Peyer's patch (tissue), 4 donors: ENCODE results near the gene B3GALT5. TPM values are rescaled to one million over a fixed set of nuclear protein-coding genes. Genes with fewer than 3 reads are reported as not detected.

ENCODE experiments used
- DNase-seq, 3 donors: peaks; one replicate each; pipeline ENCODE4 v3.0.0-alpha.2; 2017 to 2019
- H3K27ac ChIP-seq, 4 donors: fragments of 200-600 bp; sonication (generic); one replicate each; pipeline ENCODE4 v1.5.1; 2016 to 2019
- H3K27me3 ChIP-seq, 2 donors: fragments of 200-600 bp; sonication (generic); one replicate each; pipeline ENCODE4 v1.5.1; 2019
- H3K36me3 ChIP-seq, 3 donors: fragments of 200-600 bp; sonication (generic); one replicate each; pipeline ENCODE4 v1.5.1; 2016 to 2019
- H3K4me1 ChIP-seq, 4 donors: fragments of 200-600 bp; sonication (generic); one replicate each; pipeline ENCODE4 v1.5.1; 2016 to 2019
- H3K4me3 ChIP-seq, 4 donors: fragments of 200-600 bp; sonication (generic); 1 replicate in 3 of 4; 2 replicates in 1 of 4; pipeline ENCODE4 v1.5.1; 2016 to 2019; ENCODE audit warnings: mild to moderate bottlenecking in 1 of 4
- H3K9me3 ChIP-seq, 4 donors: fragments of 200-600 bp; sonication (generic); one replicate each; pipeline ENCODE4 v1.5.1; 2016 to 2019; ENCODE audit warnings: mild to moderate bottlenecking in 1 of 4
- CTCF ChIP-seq, 6 experiments: fragments of 450-650 bp in 4 of 6; fragments of 200-600 bp in 2 of 6; sonication (generic) in 1 of 6; IDR thresholded peaks; one replicate each; pipeline ENCODE4 v1.5.1; 2017 to 2019; ENCODE audit warnings: antibody characterized with exemption in 6 of 6, mild to moderate bottlenecking in 3 of 6, moderate library complexity in 1 of 6
- POLR2A ChIP-seq, 2 donors: fragments of 450-650 bp; IDR thresholded peaks; one replicate each; pipeline ENCODE4 v1.5.1; 2017; ENCODE audit warnings: antibody characterized with exemption in 2 of 2, mild to moderate bottlenecking in 2 of 2, moderate library complexity in 2 of 2
- total RNA-seq, 4 donors: library from RNA; depleted of rRNA; stranded (reverse); fragments of >200 nt; gene quantifications; one replicate each; pipeline ENCODE4 v1.1.0, GENCODE V29; 2016

Gene B3GALT5
- total RNA-seq, 4 donors from 2014 or later: 16.5 to 147 (median 125) TPM

GRCh38 chr21:39625211-39625895 lies 12.6 kb downstream of the B3GALT5 start:
- Histone ChIP-seq H3K27ac (no peak overlapping the region), H3K4me1 (peaks cover 0 to 1% (median 0%) of the 10 kb centered on the region in 4 donors), H3K4me3 (no peak overlapping the region), H3K27me3 (no peaks in the 10 kb centered on the region), H3K9me3 (peaks cover 0 to 4% (median 0%) of the 10 kb centered on the region in 4 donors), H3K36me3 (no peaks in the 10 kb centered on the region)
- TF ChIP-seq CTCF (IDR thresholded peaks at IDR 0.05): no peak
- DNase-seq: peak in 1 of 3 donors; percentile 66

GRCh38 chr21:39628385-39628784 lies 15.6 kb downstream of the B3GALT5 start:
- no peak for TF ChIP-seq POLR2A (IDR thresholded peaks at IDR 0.05)
- H3K36me3 ChIP-seq: no peaks in the 10 kb centered on the region
- no peaks in the 10 kb centered on the region for H3K9me3 ChIP-seq
- no peak overlapping the region for H3K27ac ChIP-seq
- peaks cover 0 to 24% (median 3%) of the 10 kb centered on the region in 4 donors for H3K4me1 ChIP-seq
- no peaks in the 10 kb centered on the region for H3K27me3 ChIP-seq
- H3K4me3 ChIP-seq: no peak overlapping the region
- no peak for DNase-seq

- Histone ChIP-seq H3K9me3 (no peaks in the 10 kb centered on the region), H3K4me1 (peaks cover 0 to 24% (median 3%) of the 10 kb centered on the region in 4 donors), H3K27me3 (no peaks in the 10 kb centered on the region), H3K27ac (no peak overlapping the region), H3K36me3 (no peaks in the 10 kb centered on the region), H3K4me3 (no peak overlapping the region)
- TF ChIP-seq CTCF (IDR thresholded peaks at IDR 0.05): no peak
- TF ChIP-seq POLR2A (IDR thresholded peaks at IDR 0.05): no peak
- DNase-seq: no peak
These were observed 17.5 kb downstream of the B3GALT5 start for GRCh38 chr21:39630191-39630591.

- no peak for DNase-seq
- no peak overlapping the region for H3K27ac ChIP-seq
These were observed 18.1 kb downstream of the B3GALT5 start for GRCh38 chr21:39630827-39631226.

GRCh38 chr21:39631842-39632562 lies 19.3 kb downstream of the B3GALT5 start:
- Histone ChIP-seq H3K27me3 (no peaks in the 10 kb centered on the region), H3K4me3 (peak overlapping the region in 1 of 4 donors; percentile 30), H3K27ac (peak overlapping the region in 3 of 4 donors; percentile 39 to 61 (median 61)), H3K4me1 (peaks cover 0 to 35% (median 4%) of the 10 kb centered on the region in 4 donors), H3K9me3 (no peaks in the 10 kb centered on the region), H3K36me3 (no peaks in the 10 kb centered on the region)
- DNase-seq: peak in 1 of 3 donors; percentile 66
- TF ChIP-seq POLR2A (IDR thresholded peaks at IDR 0.05): no peak
- peak in 3 of 6 experiments; percentile 26 to 36 (median 31) for TF ChIP-seq CTCF (IDR thresholded peaks at IDR 0.05)

More at GRCh38 chr21:39630827-39631226, 18.1 kb downstream of the B3GALT5 start:
- Histone ChIP-seq H3K4me3 (no peak overlapping the region), H3K9me3 (no peaks in the 10 kb centered on the region), H3K27me3 (no peaks in the 10 kb centered on the region), H3K36me3 (no peaks in the 10 kb centered on the region), H3K4me1 (peaks cover 0 to 24% (median 4%) of the 10 kb centered on the region in 4 donors)
- TF ChIP-seq POLR2A (IDR thresholded peaks at IDR 0.05): no peak
- peak in 3 of 6 experiments; percentile 25 to 47 (median 38) for TF ChIP-seq CTCF (IDR thresholded peaks at IDR 0.05)
